Ectodermal cell (in vitro differentiated cells): ENCODE results near the gene SCN2A.
"Not testable (repeated sequence)": the region's sequence is repeated elsewhere in the genome, so short reads cannot be mapped to it uniquely, and the experiment has no call there.

Source experiments
- H3K27ac ChIP-seq: 2 replicates; pipeline ENCODE4 v1.7.0; 2013; ENCODE audit warnings: mild to moderate bottlenecking, low read depth, low read length; ENCODE audit not compliant: insufficient read depth, poor library complexity, severe bottlenecking
- H3K27me3 ChIP-seq: 2 replicates; pipeline ENCODE4 v1.7.0; 2013; ENCODE audit warnings: mild to moderate bottlenecking, low read length; ENCODE audit not compliant: insufficient read depth, control insufficient read depth, poor library complexity, severe bottlenecking
- H3K36me3 ChIP-seq: one replicate; pipeline ENCODE4 v1.7.0; 2013; ENCODE audit warnings: low read length; ENCODE audit not compliant: control insufficient read depth, insufficient read depth
- H3K4me1 ChIP-seq: one replicate; pipeline ENCODE4 v1.7.0; 2013; ENCODE audit warnings: low read length; ENCODE audit not compliant: control insufficient read depth, insufficient read depth
- H3K4me3 ChIP-seq: 2 replicates; pipeline ENCODE4 v1.7.0; 2013; ENCODE audit warnings: low read depth, low read length, control low read depth; ENCODE audit not compliant: insufficient read depth
- H3K9me3 ChIP-seq: 2 replicates; pipeline ENCODE4 v1.7.0; 2013; ENCODE audit warnings: mild to moderate bottlenecking, low read length, moderate library complexity; ENCODE audit not compliant: control insufficient read depth
- WGBS, 2 experiments: methylation state at CpG; one replicate each; pipeline ENCODE4 v1.1.7; 2013; ENCODE audit warnings: missing lambda C conversion rate in 2 of 2; 5-methylcytosine and 5-hydroxymethylcytosine counted together

Gene SCN2A

GRCh38 chr2:165248238-165248637 lies 9.0 kb downstream of the SCN2A start:
- Histone ChIP-seq H3K4me3 (no peak overlapping the region), H3K36me3 (no peaks in the 10 kb centered on the region), H3K4me1 (no peaks in the 10 kb centered on the region), H3K9me3 (no peaks in the 10 kb centered on the region), H3K27ac (no peak overlapping the region), H3K27me3 (no peaks in the 10 kb centered on the region)
- 84 to 88% methylated on average over 2 of the region's 2 CpGs for WGBS, 2 experiments

- no peak overlapping the region for H3K4me3 ChIP-seq
- H3K9me3 ChIP-seq: no peaks in the 10 kb centered on the region
- no peak overlapping the region for H3K27ac ChIP-seq
- H3K27me3 ChIP-seq: no peaks in the 10 kb centered on the region
- 93 to 100% methylated on average over 4 of the region's 4 CpGs for WGBS, 2 experiments
- H3K4me1 ChIP-seq: no peaks in the 10 kb centered on the region
- H3K36me3 ChIP-seq: no peaks in the 10 kb centered on the region
Measured at GRCh38 chr2:165251366-165251765, 12.2 kb downstream of the SCN2A start.

- no peaks in the 10 kb centered on the region for H3K36me3 ChIP-seq
- H3K4me1 ChIP-seq: no peaks in the 10 kb centered on the region
- no peak overlapping the region for H3K4me3 ChIP-seq
- no peaks in the 10 kb centered on the region for H3K9me3 ChIP-seq
- no peaks in the 10 kb centered on the region for H3K27me3 ChIP-seq
- H3K27ac ChIP-seq: no peak overlapping the region
Measured at GRCh38 chr2:165253178-165253577, 14.0 kb downstream of the SCN2A start.

GRCh38 chr2:165256618-165257017 lies 17.4 kb downstream of the SCN2A start:
- Histone ChIP-seq H3K4me1 (no peaks in the 10 kb centered on the region), H3K36me3 (no peaks in the 10 kb centered on the region), H3K9me3 (no peaks in the 10 kb centered on the region), H3K27ac (no peak overlapping the region), H3K4me3 (no peak overlapping the region), H3K27me3 (no peaks in the 10 kb centered on the region)
- WGBS, 2 experiments: 100% methylated on average over 1 of the region's 2 CpGs; no CpG with 5 or more reads in 1 of the 2 experiments

- not testable (repeated sequence) for H3K27me3 ChIP-seq, H3K4me1 ChIP-seq, H3K4me3 ChIP-seq, H3K27ac ChIP-seq, H3K36me3 ChIP-seq, H3K9me3 ChIP-seq
- 88 to 89% methylated on average over 2 of the region's 2 CpGs for WGBS, 2 experiments
Measured at GRCh38 chr2:165260347-165260746, 21.1 kb downstream of the SCN2A start.

- no peaks in the 10 kb centered on the region for H3K36me3 ChIP-seq
- no peak overlapping the region for H3K4me3 ChIP-seq
- H3K27me3 ChIP-seq: no peaks in the 10 kb centered on the region
- WGBS, 2 experiments: 75% methylated on average over 1 of the region's 2 CpGs; no CpG with 5 or more reads in 1 of the 2 experiments
- H3K27ac ChIP-seq: no peak overlapping the region
- no peaks in the 10 kb centered on the region for H3K4me1 ChIP-seq
- H3K9me3 ChIP-seq: no peaks in the 10 kb centered on the region
Measured at GRCh38 chr2:165268754-165269153, 29.5 kb downstream of the SCN2A start.

- H3K27me3 ChIP-seq: no peaks in the 10 kb centered on the region
- no peaks in the 10 kb centered on the region for H3K9me3 ChIP-seq
- H3K27ac ChIP-seq: no peak overlapping the region
- H3K4me1 ChIP-seq: no peaks in the 10 kb centered on the region
- H3K4me3 ChIP-seq: no peak overlapping the region
- no peaks in the 10 kb centered on the region for H3K36me3 ChIP-seq
Measured at GRCh38 chr2:165273176-165273575, 34.0 kb downstream of the SCN2A start.

- WGBS, 2 experiments: 89 to 94% methylated on average over 5 of the region's 5 CpGs
- H3K4me1 ChIP-seq: no peaks in the 10 kb centered on the region
Measured at GRCh38 chr2:165274698-165275097, 35.5 kb downstream of the SCN2A start.

GRCh38 chr2:165275932-165276331 lies 36.7 kb downstream of the SCN2A start:
- H3K9me3 ChIP-seq: no peaks in the 10 kb centered on the region

More at GRCh38 chr2:165274698-165275097, 35.5 kb downstream of the SCN2A start:
- H3K27ac ChIP-seq: no peak overlapping the region
- no peak overlapping the region for H3K4me3 ChIP-seq
- H3K9me3 ChIP-seq: no peaks in the 10 kb centered on the region
- H3K36me3 ChIP-seq: no peaks in the 10 kb centered on the region
- H3K27me3 ChIP-seq: no peaks in the 10 kb centered on the region

GRCh38 chr2:165277295-165277694 lies 38.1 kb downstream of the SCN2A start:
- Histone ChIP-seq H3K27ac (no peak overlapping the region), H3K4me3 (no peak overlapping the region)

More at GRCh38 chr2:165275932-165276331, 36.7 kb downstream of the SCN2A start:
- no peak overlapping the region for H3K4me3 ChIP-seq
- H3K4me1 ChIP-seq: no peaks in the 10 kb centered on the region
- H3K27me3 ChIP-seq: no peaks in the 10 kb centered on the region
- no peaks in the 10 kb centered on the region for H3K36me3 ChIP-seq
- no peak overlapping the region for H3K27ac ChIP-seq
- WGBS, 2 experiments: 89 to 93% methylated on average over 1 to 2 of the region's 2 CpGs

More at GRCh38 chr2:165277295-165277694, 38.1 kb downstream of the SCN2A start:
- no peaks in the 10 kb centered on the region for H3K27me3 ChIP-seq
- H3K36me3 ChIP-seq: no peaks in the 10 kb centered on the region
- no peaks in the 10 kb centered on the region for H3K9me3 ChIP-seq
- H3K4me1 ChIP-seq: no peaks in the 10 kb centered on the region
